CD1c-positive myeloid dendritic cell (primary cell): ENCODE data around the gene CHFR.
"Not testable (repeated sequence)": the region's sequence is repeated elsewhere in the genome, so short reads cannot be mapped to it uniquely, and the experiment has no call there.

Experiments used
- DNase-seq: peaks from one replicate; pipeline ENCODE4 v3.0.0-alpha.2; 2016; ENCODE audit errors: extremely low spot score

The CHFR gene

GRCh38 chr12:132809391-132809790 lies 78.0 kb downstream of the CHFR start:
- DNase-seq: peak; percentile 13

GRCh38 chr12:132807295-132808092 lies 79.9 kb downstream of the CHFR start:
- DNase-seq: no peak

- DNase-seq: no peak
Observed at GRCh38 chr12:132806857-132807256, 80.5 kb downstream of the CHFR start.

DNA sequence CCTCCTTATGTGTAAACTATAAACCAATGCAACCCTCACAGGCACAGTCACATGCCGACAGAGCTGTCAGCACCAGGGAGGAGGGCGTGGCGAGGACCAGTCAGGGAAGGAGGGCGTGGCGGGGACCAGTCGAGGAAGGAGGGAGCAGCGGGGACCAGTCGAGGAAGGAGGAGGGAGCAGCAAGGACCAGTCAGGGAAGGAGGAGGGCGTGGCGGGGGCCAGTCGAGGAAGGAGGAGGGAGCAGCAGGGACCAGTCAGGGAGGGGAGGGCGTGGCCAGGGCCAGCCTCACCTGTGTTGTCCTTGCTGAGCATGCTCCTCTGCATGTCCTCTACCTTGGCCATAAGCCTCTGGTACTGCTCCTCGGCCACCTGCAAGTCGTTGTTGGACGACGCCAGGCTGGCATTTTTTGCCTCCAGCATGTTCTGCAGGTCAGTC lies 83.0 kb downstream of the CHFR start:
- no peak for DNase-seq

GRCh38 chr12:132803888-132804287 lies 83.5 kb downstream of the CHFR start:
- no peak for DNase-seq

- DNase-seq: no peak
Observed at GRCh38 chr12:132803125-132803524, 84.3 kb downstream of the CHFR start.

- no peak for DNase-seq
Observed at GRCh38 chr12:132801741-132802140, 85.7 kb downstream of the CHFR start.

DNA sequence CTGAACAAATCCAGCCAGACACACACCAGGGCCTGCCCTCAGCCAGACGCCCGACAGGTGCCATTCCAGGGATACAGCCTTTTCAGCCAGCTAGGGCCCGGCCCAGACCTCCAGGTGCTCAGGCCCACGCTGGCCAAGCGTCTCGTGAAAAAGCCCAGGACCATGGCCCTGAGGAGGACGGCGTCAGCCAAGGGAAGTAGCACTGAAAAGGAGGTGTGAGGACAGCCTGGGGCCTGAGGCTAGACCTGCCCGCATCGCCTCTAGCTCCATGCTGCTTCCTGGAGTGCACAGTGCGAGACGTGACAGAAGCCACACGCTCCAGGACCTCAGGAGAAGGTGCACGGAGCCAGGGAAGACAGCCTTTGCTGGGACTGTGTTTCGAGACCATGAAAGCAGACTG lies 88.6 kb downstream of the CHFR start:
- DNase-seq: no peak

DNA sequence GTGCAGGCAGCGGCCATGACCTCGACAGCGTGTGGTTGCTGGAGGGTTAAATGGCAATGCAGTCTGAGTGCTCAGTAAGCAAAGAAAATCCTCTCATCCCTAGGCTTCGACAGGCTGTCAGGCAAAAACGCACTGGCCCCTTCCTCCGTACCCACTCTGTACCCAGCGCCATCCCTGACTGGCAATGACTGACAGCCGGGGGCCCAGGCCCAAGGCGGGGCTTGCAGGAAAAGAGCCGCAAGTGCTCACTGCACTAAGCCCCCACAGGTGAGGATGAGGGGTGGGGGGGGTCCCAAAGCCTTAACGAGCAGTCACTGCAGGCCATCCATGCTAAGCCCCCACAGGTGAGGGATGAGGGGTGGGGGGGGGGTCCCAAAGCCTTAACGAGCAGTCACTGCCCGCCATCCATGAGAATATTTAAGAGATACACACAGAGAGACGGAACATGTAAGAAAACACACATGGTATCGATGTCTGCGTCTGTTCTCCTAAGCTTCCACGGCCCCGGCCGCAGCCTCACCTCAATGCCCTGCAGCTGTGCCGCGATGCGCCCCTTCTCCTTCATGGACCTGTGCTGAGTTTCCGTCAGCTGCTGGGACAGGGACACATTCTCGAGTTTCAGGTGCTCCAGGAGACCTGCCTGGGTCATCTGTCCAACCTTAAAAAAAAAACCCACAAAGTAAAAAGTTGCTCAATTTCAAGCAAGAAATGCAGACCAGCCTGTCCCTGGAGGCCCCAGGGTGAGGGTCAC lies 89.4 kb downstream of the CHFR start:
- no peak for DNase-seq

DNA sequence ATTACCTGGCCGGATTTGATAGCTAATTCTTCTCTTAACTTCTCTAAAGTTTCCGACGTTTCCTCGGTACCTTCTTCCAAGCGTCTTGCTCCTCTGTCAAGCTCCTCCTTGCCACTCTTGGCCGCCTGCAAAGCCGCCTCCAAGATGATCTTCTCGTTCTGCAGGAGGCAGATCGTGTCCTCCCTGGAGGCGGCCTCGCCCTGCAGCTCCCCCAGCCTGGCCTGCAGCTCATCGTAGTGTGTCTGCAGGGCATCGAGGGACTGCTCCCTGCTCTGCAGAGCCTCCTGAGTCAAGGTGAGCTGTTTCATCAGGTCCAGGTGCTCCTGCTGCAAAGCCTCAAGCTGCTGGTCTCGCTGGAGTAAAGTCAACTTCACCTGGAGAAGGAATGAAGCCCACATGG lies 91.6 kb downstream of the CHFR start:
- no peak for DNase-seq

DNA sequence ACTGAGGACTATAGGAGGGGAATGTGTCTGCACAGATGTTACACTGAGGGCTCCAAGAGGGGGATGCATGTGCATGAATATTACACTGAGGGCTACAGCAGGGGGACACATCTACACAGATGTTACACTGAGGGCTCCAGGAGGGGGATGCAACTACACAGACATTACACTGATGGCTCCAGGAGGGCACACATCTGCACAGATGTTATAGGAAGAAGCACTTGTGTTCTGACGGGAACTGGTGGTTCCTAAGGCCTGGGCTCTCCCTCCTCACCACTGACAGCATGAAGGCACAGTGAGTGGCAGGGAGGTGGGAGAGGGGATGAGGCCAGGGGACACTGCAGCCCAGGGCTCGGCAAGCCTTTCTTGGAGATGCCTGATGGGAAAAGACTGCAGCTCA lies 95.5 kb downstream of the CHFR start:
- not testable (repeated sequence) for DNase-seq

- no peak for DNase-seq
Observed at GRCh38 chr12:132789099-132789471, 98.3 kb downstream of the CHFR start.

GRCh38 chr12:132788375-132789098 lies 98.9 kb downstream of the CHFR start:
- DNase-seq: no peak

- no peak for DNase-seq
Observed at GRCh38 chr12:132787877-132788276, 99.5 kb downstream of the CHFR start.

- no peak for DNase-seq
Observed at GRCh38 chr12:132786192-132786591, 101.2 kb downstream of the CHFR start.

DNA sequence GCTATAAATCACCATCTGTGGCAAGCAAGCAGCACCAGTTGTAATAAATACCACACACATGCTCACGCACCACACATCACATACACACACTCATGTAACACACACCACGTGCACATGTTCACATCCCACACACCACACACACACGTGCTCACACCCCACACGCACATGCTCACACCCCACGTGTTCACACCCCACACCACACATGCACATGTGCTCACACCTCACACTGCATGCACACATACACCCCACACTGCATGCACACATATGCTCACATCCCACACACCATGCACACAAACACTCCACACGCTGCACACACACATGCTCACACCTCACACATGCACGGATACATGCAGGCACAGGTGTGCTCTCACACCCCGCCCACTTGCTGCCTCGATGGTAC lies 102.8 kb downstream of the CHFR start:
- no peak for DNase-seq

DNA sequence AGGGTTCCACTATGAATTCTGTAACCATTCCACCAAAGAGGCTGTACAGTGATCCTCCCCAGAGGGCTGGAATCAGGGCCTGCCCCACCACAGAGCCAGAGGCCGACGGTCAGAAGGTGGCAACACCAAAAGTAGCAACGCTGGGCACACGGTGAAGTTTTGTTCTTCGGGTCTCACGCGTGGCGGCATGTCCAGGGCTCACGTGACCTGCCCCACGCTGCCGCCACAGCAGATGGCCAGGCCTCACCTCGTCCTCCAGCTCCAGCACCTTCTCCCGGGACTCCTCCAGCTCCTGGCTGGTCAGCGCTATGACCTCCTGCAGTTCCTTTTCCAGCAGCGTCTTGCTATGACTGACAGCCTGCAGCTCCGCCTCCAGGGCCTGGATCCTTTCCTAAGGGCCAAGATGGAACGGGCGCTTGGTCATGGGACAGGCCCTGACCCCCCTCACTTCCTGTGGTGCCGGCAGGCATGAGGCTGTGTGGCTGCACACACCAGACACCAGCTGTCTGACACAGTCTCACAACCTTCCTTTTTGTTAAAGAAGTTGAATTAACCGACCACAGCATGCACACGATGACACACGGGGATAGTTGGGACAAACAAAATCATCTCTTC lies 103.4 kb downstream of the CHFR start:
- no peak for DNase-seq
